ENCODE results near the gene SAMD4B.

SAMD4B gene

GRCh38 chr19:39336483-39336882, 5.7 kb upstream of the SAMD4B start:
- DNase-seq: no peak

- no peak for DNase-seq
Measured at GRCh38 chr19:39339674-39340073, 2.5 kb upstream of the SAMD4B start.

GRCh38 chr19:39340156-39340555, 2.1 kb upstream of the SAMD4B start:
- DNase-seq: peak in 1 of 2 donors; percentile 25

- DNase-seq: peak; percentile 28 to 44
Measured at GRCh38 chr19:39341129-39341718, 997 bp upstream of the SAMD4B start.

- DNase-seq: no peak
Measured at GRCh38 chr19:39342647-39343305, 555 bp downstream of the SAMD4B start.

- DNase-seq: no peak
Measured at GRCh38 chr19:39345956-39346355, 3.7 kb downstream of the SAMD4B start.

- DNase-seq: no peak
Measured at GRCh38 chr19:39347332-39348164, 5.3 kb downstream of the SAMD4B start.

- DNase-seq: no peak
Measured at GRCh38 chr19:39349326-39349725, 7.1 kb downstream of the SAMD4B start.

- DNase-seq: no peak
Measured at GRCh38 chr19:39350156-39350555, 7.9 kb downstream of the SAMD4B start.

- peak; percentile 19 to 36 for DNase-seq
Measured at GRCh38 chr19:39351537-39352064, 9.4 kb downstream of the SAMD4B start.

GRCh38 chr19:39352381-39353255, 10.4 kb downstream of the SAMD4B start:
- no peak for DNase-seq

GRCh38 chr19:39355253-39355652, 13.0 kb downstream of the SAMD4B start:
- no peak for DNase-seq

GRCh38 chr19:39356073-39356472, 13.9 kb downstream of the SAMD4B start:
- DNase-seq: no peak

- no peak for DNase-seq
Measured at GRCh38 chr19:39356647-39357046, 14.4 kb downstream of the SAMD4B start.

- DNase-seq: no peak
Measured at GRCh38 chr19:39359026-39359425, 16.8 kb downstream of the SAMD4B start.

- no peak for DNase-seq
Measured at GRCh38 chr19:39360599-39360998, 18.4 kb downstream of the SAMD4B start.

GRCh38 chr19:39362682-39363657, 20.7 kb downstream of the SAMD4B start:
- DNase-seq: peak in 1 of 2 donors; percentile 40

GRCh38 chr19:39363901-39364457, 21.8 kb downstream of the SAMD4B start:
- no peak for DNase-seq

GRCh38 chr19:39365531-39365930, 23.3 kb downstream of the SAMD4B start:
- DNase-seq: no peak

GRCh38 chr19:39369200-39369599, 27.0 kb downstream of the SAMD4B start:
- no peak for DNase-seq

GRCh38 chr19:39370735-39371134, 28.5 kb downstream of the SAMD4B start:
- DNase-seq: no peak

Data from inflammatory macrophage treated with lipopolysaccharide for 1 hour (primary cell).